Naive thymus-derived CD8-positive, alpha-beta T cell (primary cell): ENCODE results near the gene MAP7D1. TPM values are rescaled to one million over a fixed set of nuclear protein-coding genes. Genes with fewer than 3 reads are reported as not detected.
A peak's percentile ranks its signal among the peaks of the same experiment; 100 is the strongest.

Experiments
- ATAC-seq, 2 donors: fragments of 150-1000 bp; cut with Tn5 transposase in 1 of 2; sonication (Bioruptor Pico), chemical (Tn5 transposase) in 1 of 2; 1 replicate in 1 of 2; 2 replicates in 1 of 2; pipeline ENCODE4 v1.10.0; 2021; ENCODE audit warnings: mild to moderate bottlenecking in 2 of 2, moderate library complexity in 2 of 2
- POLR2A ChIA-PET: fragments of 350-600 bp; sonication (Branson Sonifier 250); formaldehyde crosslinking; loops from one replicate; lab custom pipeline; 2021; ENCODE audit warnings: antibody characterized with exemption; lab: Charles Lee
- DNase-seq, 10 donors: peaks; one replicate each; pipeline versions ENCODE4 v3.0.0 to v3.0.0-alpha.2; 2020 to 2022
- H3K27ac Mint-ChIP-seq, 10 donors: one replicate each; pipeline ENCODE4 v1.8.0; 2020 to 2022; ENCODE audit warnings: mild to moderate bottlenecking in 10 of 10, mixed read lengths in 10 of 10, moderate library complexity in 4 of 10, inconsistent platforms in 1 of 10
- H3K27me3 Mint-ChIP-seq, 5 donors: one replicate each; pipeline ENCODE4 v1.8.0; 2021 to 2022; ENCODE audit warnings: mixed read lengths in 5 of 5
- H3K36me3 Mint-ChIP-seq, 3 donors: one replicate each; pipeline ENCODE4 v1.8.0; 2020 to 2022; ENCODE audit warnings: mixed read lengths in 3 of 3, mild to moderate bottlenecking in 2 of 3, inconsistent platforms in 1 of 3
- H3K4me1 Mint-ChIP-seq, 4 donors: one replicate each; pipeline ENCODE4 v1.8.0; 2021 to 2022; ENCODE audit warnings: mixed read lengths in 4 of 4
- H3K4me3 Mint-ChIP-seq, 10 donors: one replicate each; pipeline ENCODE4 v1.8.0; 2020 to 2022; ENCODE audit warnings: mild to moderate bottlenecking in 10 of 10, mixed read lengths in 10 of 10, moderate library complexity in 6 of 10, inconsistent platforms in 1 of 10
- H3K9me3 Mint-ChIP-seq, 9 donors: one replicate each; pipeline ENCODE4 v1.8.0; 2020 to 2022; ENCODE audit warnings: mixed read lengths in 9 of 9, mild to moderate bottlenecking in 3 of 9, inconsistent platforms in 1 of 9, moderate library complexity in 1 of 9
- polyA plus RNA-seq, 3 donors: library from polyadenylated mRNA; unstranded; fragments of 300-500 nt; fragmentation: Illumina TruSeq; gene quantifications; one replicate each; pipeline ENCODE4 v1.2.3, GENCODE V29; 2021
- total RNA-seq, 8 experiments: library from RNA in 2 of 8; stranded (reverse) in 2 of 8; gene quantifications; one replicate each; pipeline ENCODE4 v1.2.3 and lab custom pipeline; 2021 to 2026

The MAP7D1 gene
- total and polyA plus RNA-seq, 5 experiments from 2014 or later, result 13.3 to 275 (median 67.1) TPM

DNA sequence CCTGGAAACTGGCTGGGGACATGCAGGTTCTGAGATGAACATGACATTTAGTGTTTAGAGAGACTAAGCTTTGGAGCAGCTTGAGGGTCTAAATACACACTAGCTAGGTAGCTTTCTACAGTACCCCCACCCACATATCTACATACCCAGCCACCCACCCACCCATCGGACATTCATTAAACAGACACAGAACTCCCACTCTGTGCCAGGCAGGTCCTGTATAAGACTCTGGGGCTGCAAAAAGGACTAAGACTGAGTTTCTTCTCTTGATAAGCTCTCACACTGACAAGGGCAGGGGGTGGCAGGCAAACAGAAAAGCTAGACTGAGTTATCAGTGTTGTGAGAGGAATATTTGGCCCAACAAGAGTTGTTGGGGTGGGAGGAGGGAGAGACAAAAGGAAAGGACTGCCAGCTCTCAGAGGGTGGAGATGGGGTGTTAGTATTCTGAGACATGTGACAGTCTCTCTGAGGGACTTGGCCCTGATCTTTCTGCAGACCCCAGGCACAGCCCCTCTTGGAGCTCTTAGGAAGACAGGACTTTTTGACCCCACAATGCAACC is 6.8 kb downstream of the MAP7D1 start:
- peaks cover 0 to 37% (median 6%) of the 10 kb centered on the region in 3 donors for H3K36me3 Mint-ChIP-seq
- DNase-seq (peak in 1 of 10 donors; percentile 4), ATAC-seq (no peak)
- POLR2A ChIA-PET, result interaction anchor here (0.9 to 6.1 kb wide), 10 partner anchors 8 to 61 kb away, joined by 3 to 173 read pairs (median 8); partner anchors contain the start of genes MAP7D1, THRAP3 and TRAPPC3
- H3K27ac Mint-ChIP-seq, result peak overlapping the region; percentile 92 to 99 (median 98)
- H3K27me3 Mint-ChIP-seq, result no peaks in the 10 kb centered on the region
- H3K4me3 Mint-ChIP-seq, result peak overlapping the region; percentile 53 to 95 (median 90)
- H3K4me1 Mint-ChIP-seq, result peaks cover 58 to 92% (median 86%) of the 10 kb centered on the region in 4 donors
- H3K9me3 Mint-ChIP-seq, result no peaks in the 10 kb centered on the region

DNA sequence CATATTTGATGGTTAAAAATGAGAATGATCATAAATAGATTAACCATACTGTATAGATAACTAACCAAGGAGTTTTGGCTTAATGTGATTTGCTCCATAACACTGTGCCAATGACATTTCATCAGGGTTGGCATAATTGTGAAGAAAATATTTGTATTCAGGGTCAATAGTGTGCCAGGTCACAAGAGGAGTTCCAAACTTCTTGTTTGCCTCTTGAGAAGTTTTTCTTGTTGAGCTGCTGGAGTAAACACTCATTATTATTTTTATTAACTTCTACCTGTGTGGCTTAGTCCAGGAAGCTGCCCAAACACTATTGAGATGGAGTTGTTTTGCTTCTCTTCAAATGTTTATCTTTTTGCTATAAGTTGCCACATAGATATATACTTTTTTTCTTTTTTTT is 7.5 kb downstream of the MAP7D1 start:
- Mint-ChIP-seq H3K9me3 (no peaks in the 10 kb centered on the region), H3K4me1 (peaks cover 54 to 91% (median 83%) of the 10 kb centered on the region in 4 donors), H3K4me3 (peak overlapping the region in 5 of 10 donors; percentile 15 to 94 (median 63)), H3K27ac (peak overlapping the region in 9 of 10 donors; percentile 92 to 99 (median 98)), H3K27me3 (no peaks in the 10 kb centered on the region), H3K36me3 (peaks cover 0 to 40% (median 6%) of the 10 kb centered on the region in 3 donors)
- DNase-seq (no peak), ATAC-seq (no peak)
- POLR2A ChIA-PET, result interaction anchor here (1.1 to 6.1 kb wide), 9 partner anchors 8 to 60 kb away, joined by 3 to 173 read pairs (median 9); partner anchors contain the start of genes MAP7D1, THRAP3 and TRAPPC3

DNA sequence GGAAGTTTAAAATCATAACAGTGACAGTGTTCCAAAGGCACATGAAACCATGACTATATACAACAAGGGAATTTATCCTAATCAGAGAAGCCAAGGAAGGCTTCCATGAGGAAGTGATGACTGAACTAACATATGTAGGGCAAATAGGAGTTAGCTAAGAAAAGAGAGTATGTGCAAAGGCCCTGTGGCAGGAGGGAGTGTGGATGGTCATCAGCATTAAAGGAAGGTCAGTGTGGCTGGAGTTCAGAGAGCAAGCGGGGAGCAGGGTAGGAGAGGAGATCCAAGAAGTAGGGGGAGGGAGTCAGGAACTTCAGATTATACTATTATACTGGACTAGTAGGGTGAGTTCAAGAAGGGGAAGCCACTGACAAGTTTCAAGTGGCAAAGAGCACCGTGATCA is 8.4 kb downstream of the MAP7D1 start:
- Mint-ChIP-seq H3K27ac (peak overlapping the region; percentile 9 to 99 (median 78)), H3K27me3 (no peaks in the 10 kb centered on the region), H3K4me3 (peak overlapping the region in 3 of 10 donors; percentile 1 to 11 (median 4)), H3K36me3 (peaks cover 0 to 44% (median 6%) of the 10 kb centered on the region in 3 donors), H3K9me3 (no peaks in the 10 kb centered on the region), H3K4me1 (peaks cover 50 to 87% (median 80%) of the 10 kb centered on the region in 4 donors)
- ATAC-seq (no peak), DNase-seq (peak in 1 of 10 donors; percentile 6)
- POLR2A ChIA-PET, result interaction anchor here (0.8 to 6.1 kb wide), 5 partner anchors 9 to 59 kb away, joined by 5 to 173 read pairs (median 17); partner anchors contain the start of genes MAP7D1, THRAP3 and TRAPPC3

GRCh38 chr1:36165145-36165544 is 9.2 kb downstream of the MAP7D1 start:
- Mint-ChIP-seq H3K9me3 (no peaks in the 10 kb centered on the region), H3K4me1 (peaks cover 46 to 85% (median 77%) of the 10 kb centered on the region in 4 donors), H3K27me3 (no peaks in the 10 kb centered on the region), H3K27ac (peak overlapping the region in 8 of 10 donors; percentile 7 to 99 (median 54)), H3K4me3 (no peak overlapping the region), H3K36me3 (peaks cover 0 to 50% (median 6%) of the 10 kb centered on the region in 3 donors)
- POLR2A ChIA-PET, result interaction anchor here (0.5 to 2.8 kb wide), 7 partner anchors 10 to 65 kb away, joined by 3 to 17 read pairs (median 7); partner anchors contain the start of gene MAP7D1
- DNase-seq, result no peak
- no peak for ATAC-seq

- H3K36me3 Mint-ChIP-seq, result peaks cover 0 to 60% (median 6%) of the 10 kb centered on the region in 3 donors
- no peak for ATAC-seq
- H3K4me3 Mint-ChIP-seq, result peak overlapping the region in 5 of 10 donors; percentile 10 to 30 (median 14)
- no peaks in the 10 kb centered on the region for H3K9me3 Mint-ChIP-seq
- POLR2A ChIA-PET, result interaction anchor here (0.6 to 2.8 kb wide), 4 partner anchors 11 to 1421 kb away, joined by 3 to 17 read pairs (median 4); no protein-coding TSS in a partner anchor
- H3K4me1 Mint-ChIP-seq, result peaks cover 46 to 83% (median 73%) of the 10 kb centered on the region in 4 donors
- H3K27ac Mint-ChIP-seq, result peak overlapping the region; percentile 8 to 89 (median 83)
- H3K27me3 Mint-ChIP-seq, result no peaks in the 10 kb centered on the region
- peak in 1 of 10 donors; percentile 6 for DNase-seq
Measured at GRCh38 chr1:36166136-36166535, 10.2 kb downstream of the MAP7D1 start.

- peak in 1 of 10 donors; percentile 24 for DNase-seq
- Mint-ChIP-seq H3K9me3 (no peaks in the 10 kb centered on the region), H3K4me3 (peak overlapping the region in 4 of 10 donors; percentile 10 to 26 (median 18)), H3K4me1 (peaks cover 36 to 75% (median 63%) of the 10 kb centered on the region in 4 donors), H3K27ac (peak overlapping the region; percentile 8 to 89 (median 83)), H3K27me3 (no peaks in the 10 kb centered on the region), H3K36me3 (peaks cover 0 to 69% (median 10%) of the 10 kb centered on the region in 3 donors)
- no peak for ATAC-seq
- POLR2A ChIA-PET, result interaction anchor here (1.4 kb wide), 1 partner anchor 21 kb away, joined by 3 read pairs; no protein-coding TSS in a partner anchor
Measured at GRCh38 chr1:36166938-36167905, 11.3 kb downstream of the MAP7D1 start.

DNA sequence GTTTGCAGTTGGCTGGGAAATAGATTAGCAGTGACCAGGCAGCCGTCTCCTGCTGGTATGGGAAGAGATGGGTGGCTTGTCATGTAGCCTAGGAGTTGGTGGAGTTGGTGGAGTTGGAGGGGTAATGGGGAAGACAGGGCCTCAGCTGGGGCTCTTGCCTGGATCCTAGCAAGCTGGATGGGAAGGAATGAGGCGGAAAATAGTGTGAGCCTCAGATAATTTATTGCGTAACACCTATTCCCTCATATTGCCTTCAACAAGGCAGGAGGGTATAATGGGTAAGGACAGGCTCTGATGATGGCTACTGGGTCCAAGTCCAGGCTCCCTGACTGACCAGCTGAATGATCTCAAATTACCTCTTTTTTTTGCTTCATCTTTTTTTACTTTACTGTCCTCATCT is 12.6 kb downstream of the MAP7D1 start:
- peaks cover 0 to 73% (median 13%) of the 10 kb centered on the region in 3 donors for H3K36me3 Mint-ChIP-seq
- H3K27me3 Mint-ChIP-seq, result no peaks in the 10 kb centered on the region
- no peaks in the 10 kb centered on the region for H3K9me3 Mint-ChIP-seq
- H3K27ac Mint-ChIP-seq, result peak overlapping the region; percentile 45 to 92 (median 78)
- H3K4me3 Mint-ChIP-seq, result no peak overlapping the region
- peaks cover 27 to 67% (median 51%) of the 10 kb centered on the region in 4 donors for H3K4me1 Mint-ChIP-seq
- no peak for ATAC-seq
- no peak for DNase-seq
- POLR2A ChIA-PET, result interaction anchor here (0.8 to 1.8 kb wide), 3 partner anchors 12 to 19 kb away, joined by 4 to 9 read pairs (median 6); partner anchors contain the start of gene TRAPPC3

- peak overlapping the region in 9 of 10 donors; percentile 25 to 90 (median 73) for H3K27ac Mint-ChIP-seq
- no peaks in the 10 kb centered on the region for H3K27me3 Mint-ChIP-seq
- peaks cover 22 to 58% (median 40%) of the 10 kb centered on the region in 4 donors for H3K4me1 Mint-ChIP-seq
- H3K9me3 Mint-ChIP-seq, result no peaks in the 10 kb centered on the region
- POLR2A ChIA-PET, result interaction anchor here (1.5 to 2.7 kb wide), 5 partner anchors 9 to 14 kb away, joined by 4 to 14 read pairs (median 5); no protein-coding TSS in a partner anchor
- DNase-seq (no peak), ATAC-seq (no peak)
- peaks cover 0 to 84% (median 13%) of the 10 kb centered on the region in 3 donors for H3K36me3 Mint-ChIP-seq
- no peak overlapping the region for H3K4me3 Mint-ChIP-seq
Measured at GRCh38 chr1:36170643-36171412, 14.9 kb downstream of the MAP7D1 start.

GRCh38 chr1:36172017-36172747 is 16.2 kb downstream of the MAP7D1 start:
- H3K36me3 Mint-ChIP-seq, result peaks cover 0 to 78% (median 13%) of the 10 kb centered on the region in 3 donors
- no peaks in the 10 kb centered on the region for H3K9me3 Mint-ChIP-seq
- H3K27ac Mint-ChIP-seq, result peak overlapping the region in 5 of 10 donors; percentile 18 to 72 (median 25)
- H3K4me3 Mint-ChIP-seq, result no peak overlapping the region
- POLR2A ChIA-PET, result interaction anchor here (0.6 to 2.7 kb wide), 3 partner anchors 11 to 62 kb away, joined by 4 to 14 read pairs (median 6); no protein-coding TSS in a partner anchor
- no peaks in the 10 kb centered on the region for H3K27me3 Mint-ChIP-seq
- H3K4me1 Mint-ChIP-seq, result peaks cover 11 to 45% (median 28%) of the 10 kb centered on the region in 4 donors
- ATAC-seq, result no peak
- DNase-seq, result no peak

DNA sequence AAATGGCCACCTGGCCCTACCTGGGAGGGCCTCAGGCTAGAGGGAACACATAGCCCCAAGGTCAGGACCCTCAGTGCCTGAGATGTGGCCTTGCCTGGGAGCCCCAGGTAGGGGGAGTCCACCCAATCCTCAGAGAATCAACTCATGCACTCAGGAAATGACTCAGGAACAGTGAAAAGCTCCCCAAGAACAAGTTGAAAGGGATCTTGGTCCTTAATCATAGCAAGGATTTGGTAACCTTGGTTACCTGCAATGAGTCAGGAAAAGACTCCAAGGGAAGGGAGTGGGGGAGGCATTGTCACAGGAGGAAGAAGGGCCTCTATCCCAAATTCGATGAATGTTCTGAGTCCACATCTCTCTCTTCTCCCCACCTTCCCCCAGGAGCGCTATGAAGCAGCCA is 17.0 kb downstream of the MAP7D1 start:
- H3K4me3 Mint-ChIP-seq, result no peak overlapping the region
- POLR2A ChIA-PET, result interaction anchor here (1.5 to 2.7 kb wide), 2 partner anchors 10 to 12 kb away, joined by 4 to 14 read pairs; no protein-coding TSS in a partner anchor
- H3K27ac Mint-ChIP-seq, result peak overlapping the region in 6 of 10 donors; percentile 20 to 75 (median 46)
- no peaks in the 10 kb centered on the region for H3K27me3 Mint-ChIP-seq
- H3K4me1 Mint-ChIP-seq, result peaks cover 11 to 37% (median 22%) of the 10 kb centered on the region in 4 donors
- no peaks in the 10 kb centered on the region for H3K9me3 Mint-ChIP-seq
- ATAC-seq (no peak), DNase-seq (no peak)
- peaks cover 0 to 82% (median 14%) of the 10 kb centered on the region in 3 donors for H3K36me3 Mint-ChIP-seq
